GM20431 (cell line): ENCODE results near the gene UAP1.

ENCODE experiments used
- in situ Hi-C: fragments of 300-500 bp; cut with MseI, MboI; formaldehyde crosslinking; loops from one replicate; pipeline ENCODE4 v1.15.0; 2020; ENCODE audit warnings: low sequenced_read_pairs; ENCODE audit not compliant: unreplicated experiment

Gene UAP1

DNA sequence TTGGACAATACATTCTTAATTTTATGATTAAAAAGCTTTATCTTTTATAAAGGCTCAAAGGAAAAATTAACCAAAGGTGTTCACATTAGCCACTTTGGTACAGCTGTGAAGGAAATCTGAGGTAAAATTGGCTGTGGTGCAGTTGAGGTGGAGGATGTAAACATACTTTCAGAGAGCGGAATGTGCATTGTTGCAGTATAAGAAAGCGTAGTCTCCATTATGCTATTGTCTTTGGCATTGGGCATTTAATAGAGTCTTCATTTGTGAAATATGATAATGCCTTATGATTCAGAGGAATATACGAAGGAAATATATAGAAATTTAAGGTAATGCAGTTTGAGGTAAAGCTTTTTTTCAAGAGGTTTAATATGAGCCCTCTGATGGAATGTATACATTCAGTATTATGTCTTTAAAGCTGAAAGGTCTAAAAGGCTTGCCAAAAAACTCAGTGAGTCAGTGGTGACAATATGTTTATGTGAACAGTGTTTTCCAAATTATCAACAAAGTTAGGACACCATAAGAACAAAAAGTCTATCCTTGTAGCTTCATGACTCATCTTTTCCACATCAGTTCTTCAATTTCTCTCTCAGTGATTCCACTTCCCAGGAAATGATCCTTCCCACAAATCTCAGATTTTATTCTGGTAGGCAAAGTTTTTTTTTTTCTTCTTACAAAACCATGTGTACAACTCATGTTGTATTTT lies 43.9 kb downstream of the UAP1 start:
- in situ Hi-C loops: loop anchor here (25.0 kb wide), 1 partner anchor 707 kb away; the partner anchor contains the start of gene NUF2

DNA sequence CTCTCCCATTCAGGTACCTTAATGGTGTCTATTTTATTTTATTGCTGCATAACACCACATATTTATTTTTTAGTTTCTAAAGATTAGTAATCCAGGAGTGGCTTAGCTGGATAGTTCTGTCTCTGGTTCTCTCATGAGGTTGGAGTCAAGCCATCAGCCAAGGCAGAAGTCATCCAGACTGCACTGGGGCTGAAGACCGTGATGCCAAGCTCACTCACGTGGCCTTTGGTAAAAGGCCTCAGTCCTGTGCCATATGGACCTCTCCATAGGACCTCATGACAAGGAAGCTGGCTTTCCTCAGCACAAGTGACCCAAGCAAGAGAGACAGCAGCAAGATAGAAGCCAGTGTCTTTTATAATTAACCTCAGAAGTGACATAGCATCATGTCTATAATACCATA lies 47.8 kb downstream of the UAP1 start:
- in situ Hi-C loops: loop anchor here (25.0 kb wide), 1 partner anchor 703 kb away; the partner anchor contains the start of gene NUF2

DNA sequence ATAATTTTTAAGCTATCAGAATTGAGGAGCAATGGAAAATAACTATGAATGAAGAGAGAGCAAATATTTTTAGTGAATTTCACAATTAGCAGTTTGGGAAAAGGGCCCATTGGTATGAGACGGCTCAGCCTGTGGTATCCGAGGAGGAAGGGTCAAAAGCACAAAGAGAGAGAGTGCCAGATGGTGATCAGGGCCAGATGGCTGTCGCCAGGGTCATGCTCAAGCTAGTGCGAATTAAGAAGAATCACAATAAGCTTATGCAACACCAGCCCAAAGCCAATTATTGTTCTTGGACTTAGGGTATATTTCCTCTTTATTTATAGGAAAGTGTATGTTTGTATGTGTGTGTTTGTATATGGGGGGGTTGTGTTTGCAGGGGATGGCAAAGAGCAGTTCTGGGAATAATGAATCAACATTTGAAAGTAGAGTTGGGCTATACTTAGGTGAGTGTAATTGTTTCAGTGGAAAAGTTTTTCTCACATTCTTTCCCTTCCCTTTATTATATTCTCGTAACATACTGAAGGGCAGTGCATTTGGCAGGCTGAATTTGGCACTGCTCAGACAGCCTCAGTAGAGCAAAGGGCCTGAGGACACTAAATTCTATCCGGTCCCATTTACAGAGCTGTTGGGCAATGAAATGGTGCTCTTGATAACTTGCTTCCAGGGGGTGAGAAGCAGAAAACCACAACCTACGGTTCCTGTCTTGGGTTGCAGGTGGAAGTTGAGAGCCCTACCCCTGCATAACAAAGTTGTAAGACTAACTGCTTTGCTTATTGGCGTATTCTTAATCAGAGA lies 51.3 kb downstream of the UAP1 start:
- in situ Hi-C loops: loop anchor here (25.0 kb wide), 1 partner anchor 699 kb away; the partner anchor contains the start of gene NUF2

DNA sequence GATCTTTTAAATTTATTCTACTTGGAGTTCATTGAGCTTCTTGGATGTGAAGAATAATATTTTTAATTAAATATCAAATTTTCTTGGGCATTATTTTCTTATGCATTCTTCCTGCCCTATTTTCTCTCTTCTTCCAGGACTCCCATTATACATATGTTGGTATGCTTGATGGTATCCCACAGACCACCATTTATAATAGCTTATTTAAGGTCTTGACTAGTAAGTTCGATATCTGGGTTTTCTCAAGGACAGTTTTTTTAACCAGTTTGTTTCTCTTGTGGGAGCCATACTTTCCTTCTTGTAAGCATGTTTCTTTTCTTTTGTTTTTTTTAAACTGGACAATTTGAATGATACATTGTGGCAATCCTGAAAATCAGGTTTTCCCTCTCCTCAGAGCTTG lies 55.3 kb downstream of the UAP1 start:
- in situ Hi-C loops: loop anchor here (25.0 kb wide), 1 partner anchor 695 kb away; the partner anchor contains the start of gene NUF2

DNA sequence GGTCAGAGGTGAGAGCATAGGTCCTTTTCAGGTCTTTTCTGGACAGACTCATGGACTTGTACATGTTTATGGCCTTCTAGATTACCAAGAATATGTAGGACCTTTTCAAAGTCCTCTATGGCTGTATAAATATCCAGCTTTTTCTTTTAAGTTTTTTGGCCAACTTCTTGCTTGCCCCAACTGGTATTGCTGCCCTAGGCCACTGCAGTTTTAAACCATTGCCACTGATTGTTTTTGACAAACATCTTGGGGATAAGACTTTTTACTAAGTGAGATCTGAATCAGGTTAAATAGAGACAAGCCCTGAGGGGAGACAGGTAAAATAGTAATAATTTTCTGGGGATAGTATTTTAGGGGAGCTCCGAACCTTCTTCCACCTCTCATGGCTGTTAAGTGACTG lies 56.0 kb downstream of the UAP1 start:
- in situ Hi-C loops: loop anchor here (25.0 kb wide), 1 partner anchor 695 kb away; the partner anchor contains the start of gene NUF2

DNA sequence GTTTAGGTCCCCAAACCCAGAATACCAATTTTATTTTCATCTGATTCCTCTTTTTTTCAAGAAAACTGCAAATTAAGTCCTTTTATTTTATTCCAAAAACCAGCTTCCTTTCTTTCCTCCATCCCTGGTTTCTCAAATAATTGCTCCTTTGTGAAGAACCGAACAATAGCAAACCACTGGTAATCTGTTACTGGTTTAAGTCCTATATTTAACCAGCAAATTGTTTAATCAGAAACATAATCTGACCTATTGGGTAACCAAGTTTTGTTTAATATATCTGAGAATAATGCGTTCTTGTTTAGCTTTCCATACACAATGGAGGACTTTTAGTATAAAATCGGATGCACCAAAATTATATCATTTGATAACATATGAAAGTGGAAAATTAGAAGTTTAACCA lies 57.6 kb downstream of the UAP1 start:
- in situ Hi-C loops: loop anchor here (25.0 kb wide), 1 partner anchor 693 kb away; the partner anchor contains the start of gene NUF2

DNA sequence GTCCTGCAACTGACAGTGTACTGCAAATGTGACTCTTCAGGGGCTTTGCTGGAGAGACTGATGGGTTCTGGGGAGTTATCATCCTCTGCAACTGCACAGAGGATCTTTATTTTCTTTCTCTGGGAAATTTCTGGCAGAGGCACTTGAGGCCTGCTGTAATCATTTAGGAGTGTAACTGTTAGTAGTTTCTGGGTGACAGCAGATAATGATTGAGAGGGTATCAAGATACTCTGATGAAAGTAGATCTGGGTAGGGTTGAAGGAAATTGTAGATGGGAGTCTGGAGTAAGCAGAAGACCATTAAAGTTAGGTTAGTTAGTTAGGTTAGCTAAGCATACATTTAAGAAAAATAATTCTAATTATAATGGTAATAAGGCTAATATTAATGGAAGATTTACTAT lies 59.7 kb downstream of the UAP1 start:
- in situ Hi-C loops: loop anchor here (25.0 kb wide), 1 partner anchor 691 kb away; the partner anchor contains the start of gene NUF2

DNA sequence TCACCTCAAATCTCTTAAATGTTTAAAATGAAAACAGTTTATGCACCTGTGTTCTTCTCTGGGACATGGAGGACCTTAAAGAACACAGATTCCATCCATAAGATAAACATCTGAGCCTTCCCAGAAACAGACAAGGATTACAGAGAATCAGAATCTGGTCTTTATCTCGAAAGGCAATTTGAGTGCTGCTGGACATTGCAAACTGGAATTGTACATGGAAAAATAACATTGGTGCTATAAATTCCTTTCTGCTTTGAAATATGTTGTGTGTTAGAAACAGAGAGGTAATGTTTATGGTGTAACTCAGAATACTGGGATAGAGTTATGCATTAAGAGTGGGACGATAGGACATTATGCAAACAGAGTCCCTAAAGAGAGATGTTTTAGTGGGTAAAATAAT lies 64.2 kb downstream of the UAP1 start:
- in situ Hi-C loops: no loop called here

DNA sequence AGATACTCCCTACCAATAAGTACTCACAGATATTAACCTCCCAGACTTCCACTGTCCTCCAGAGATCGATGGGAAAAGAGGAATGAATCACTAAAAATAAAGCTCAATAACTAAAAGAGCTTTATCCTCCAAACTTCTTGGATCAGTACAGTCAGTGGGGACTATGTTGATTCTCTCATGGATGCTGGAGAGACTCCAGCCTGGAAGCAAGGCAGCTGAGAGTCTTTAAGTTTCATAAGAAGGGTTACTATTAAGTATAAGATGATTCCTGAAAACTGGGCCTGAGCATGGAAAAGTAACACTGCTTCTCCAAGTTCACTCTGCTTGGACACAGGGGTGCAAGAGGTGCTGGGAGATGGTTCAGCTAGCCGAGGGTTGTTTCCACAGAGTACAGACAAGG lies 64.6 kb downstream of the UAP1 start:
- in situ Hi-C loops: no loop called here

DNA sequence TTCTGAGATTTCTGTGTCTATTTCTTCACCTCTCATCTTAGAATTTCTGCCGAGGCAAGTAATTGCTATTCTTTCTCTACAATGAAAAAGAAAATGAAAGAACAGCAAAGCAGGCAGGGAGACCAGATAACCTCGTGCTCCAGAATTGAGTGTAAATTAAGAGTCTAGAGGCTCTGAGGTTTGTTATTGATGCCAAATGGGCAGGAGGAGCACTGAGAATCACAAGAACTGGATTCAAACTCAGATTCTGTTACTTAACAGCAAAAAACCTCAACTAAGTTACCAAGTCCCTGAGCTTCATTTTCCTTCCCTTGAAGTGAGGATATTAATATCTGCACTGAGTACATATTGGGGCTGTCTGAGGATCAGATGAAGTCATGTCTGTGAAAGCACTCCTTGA lies 65.2 kb downstream of the UAP1 start:
- in situ Hi-C loops: no loop called here

DNA sequence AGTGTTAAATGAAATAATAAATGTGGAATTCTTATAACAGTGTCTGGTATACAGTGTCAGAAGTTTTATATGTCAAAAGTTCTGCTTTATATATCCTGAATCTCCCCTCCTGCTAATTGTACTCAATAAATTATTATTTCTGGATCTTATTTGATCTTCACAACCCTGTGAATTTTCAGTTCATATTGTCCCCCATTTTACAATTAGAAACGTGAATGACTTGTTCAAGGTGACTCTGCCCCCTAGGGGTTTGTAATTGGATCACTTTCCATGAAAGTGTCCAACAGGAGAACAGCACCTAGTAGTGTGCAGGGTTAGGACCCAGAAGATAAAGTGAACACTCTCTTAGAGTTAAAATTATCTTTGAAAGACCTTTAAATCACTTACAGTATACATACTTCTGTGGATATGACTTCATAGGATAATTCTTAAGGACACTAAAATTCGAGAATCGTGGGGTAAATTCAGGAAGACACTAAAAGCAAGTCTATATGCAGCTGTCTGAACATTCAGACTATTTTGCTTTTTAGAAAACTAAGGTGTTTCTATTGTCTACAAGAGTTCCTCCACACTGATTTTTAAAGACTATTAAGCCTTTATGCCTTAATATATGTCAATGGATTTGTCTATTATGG lies 66.3 kb downstream of the UAP1 start:
- in situ Hi-C loops: no loop called here

DNA sequence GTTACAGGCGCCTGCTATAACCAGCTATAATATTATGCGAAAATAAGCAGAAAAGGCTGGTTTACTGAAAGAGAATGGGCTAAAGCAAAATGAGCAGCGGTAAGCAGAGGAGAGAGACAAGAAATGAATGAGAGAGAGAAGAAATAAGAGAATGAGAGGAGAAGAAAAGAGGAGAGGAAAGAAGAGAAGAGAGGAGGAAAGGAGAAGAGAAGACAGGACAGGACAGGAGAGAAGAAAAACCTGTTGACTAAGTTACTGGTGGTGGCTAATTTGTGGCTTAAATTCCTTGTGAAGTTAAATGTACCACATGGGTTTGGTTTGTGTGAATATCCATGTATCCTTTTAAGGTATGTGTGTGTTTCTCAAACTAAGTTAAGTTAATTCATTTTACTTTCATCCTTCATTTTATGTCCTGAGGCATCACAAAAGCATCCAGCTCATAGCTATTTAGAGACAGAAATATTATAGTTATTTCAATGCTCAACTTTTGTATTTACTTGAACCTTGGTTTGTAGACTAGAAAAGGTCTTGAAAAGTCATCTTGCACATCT lies 67.6 kb downstream of the UAP1 start:
- in situ Hi-C loops: no loop called here

DNA sequence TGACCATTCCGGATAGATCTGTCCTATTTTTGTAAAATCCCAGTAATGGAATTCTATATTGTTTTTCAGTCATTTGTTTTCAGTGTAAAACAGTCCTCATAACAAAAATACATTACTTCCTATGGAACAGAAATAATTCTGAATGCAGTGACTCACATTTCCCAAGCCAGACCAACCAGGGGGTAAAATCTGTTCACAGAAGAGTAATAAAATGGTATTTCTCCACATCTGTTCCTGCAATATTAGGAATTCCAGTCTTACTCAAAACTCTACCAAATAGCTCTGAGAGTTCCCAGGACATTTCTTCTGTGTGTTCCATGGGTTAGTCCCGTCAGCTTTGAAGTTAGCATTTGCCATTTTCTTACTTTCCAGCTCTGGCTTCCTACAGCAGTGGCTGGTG lies 68.1 kb downstream of the UAP1 start:
- in situ Hi-C loops: no loop called here

DNA sequence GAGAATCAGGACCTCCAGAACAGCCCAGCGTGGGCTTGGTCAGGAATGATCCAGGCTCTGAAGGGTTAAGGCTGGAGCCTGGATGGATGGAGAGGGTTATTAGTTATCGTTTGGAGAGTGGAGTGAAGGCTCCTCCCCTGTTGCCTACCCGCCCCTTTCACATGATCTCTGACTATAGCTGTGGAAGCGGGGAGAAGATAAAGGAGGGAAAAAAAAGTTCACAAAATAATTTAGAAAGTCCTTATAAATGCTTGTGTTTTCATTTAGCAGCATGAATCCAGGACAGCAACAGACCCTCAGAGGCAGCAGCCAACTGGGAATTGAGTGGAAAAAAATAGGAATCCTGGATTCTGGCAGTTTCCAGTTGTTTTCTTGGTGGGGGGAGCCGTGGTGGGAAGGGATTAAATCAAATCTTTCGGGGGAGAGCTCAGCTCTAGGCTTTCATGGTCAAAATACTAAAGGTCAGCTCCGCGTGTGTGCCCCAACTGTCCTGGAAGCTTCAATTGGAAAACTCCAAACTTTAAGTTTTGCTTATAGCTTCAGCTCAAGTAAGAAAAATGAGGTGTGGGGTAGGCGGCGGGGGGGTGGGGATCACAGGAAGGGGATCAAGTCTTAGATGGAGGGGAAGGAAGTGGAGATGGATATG lies 70.1 kb downstream of the UAP1 start:
- in situ Hi-C loops: no loop called here

DNA sequence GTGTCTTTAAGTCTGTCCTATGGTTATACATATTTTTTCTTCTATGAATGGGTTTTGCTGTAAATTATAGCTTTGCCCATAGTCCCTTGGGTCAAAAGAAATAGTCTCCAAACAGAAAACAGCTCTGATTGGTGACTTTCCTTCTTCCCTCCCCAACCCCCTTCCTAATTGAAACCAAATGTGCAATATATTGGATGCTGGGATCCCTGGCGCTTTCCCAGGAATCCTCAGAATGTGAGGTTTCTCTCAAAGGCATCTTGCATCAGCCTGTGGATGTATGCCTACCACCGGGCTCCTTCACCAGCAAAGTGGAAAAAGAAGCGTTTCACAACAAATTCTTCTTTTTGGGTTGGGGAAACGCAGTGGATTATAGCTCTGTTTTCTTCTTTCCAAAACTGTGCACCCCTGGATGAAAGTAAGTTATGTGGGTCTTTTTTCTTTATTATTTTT lies 70.7 kb downstream of the UAP1 start, which contains the start of gene DDR2:
Gene DDR2, plus strand, starts transcription at position 248 of the 450 bp plus-strand sequence. CDS start 86,600 bp downstream, outside the sequence.
- in situ Hi-C loops: no loop called here

DNA sequence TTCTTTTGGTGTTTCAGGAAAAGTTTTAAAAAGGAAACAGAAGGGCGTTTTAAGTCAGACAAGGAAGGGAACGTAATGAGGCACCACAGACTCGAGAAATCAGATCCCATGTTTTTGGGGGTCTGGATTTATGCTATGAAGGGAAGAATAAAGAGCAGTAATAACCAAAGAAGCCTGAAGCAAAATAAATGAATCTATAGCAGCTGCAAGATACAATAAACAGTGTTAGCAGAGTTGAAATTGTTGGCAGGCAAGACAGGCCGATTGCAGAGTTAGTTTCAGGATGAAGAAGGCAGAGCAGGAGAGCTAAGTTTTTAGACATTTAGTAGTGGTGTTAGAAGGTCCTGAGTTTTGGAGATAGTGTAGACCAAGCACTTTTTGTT lies 71.2 kb downstream of the UAP1 start:
- in situ Hi-C loops: no loop called here

DNA sequence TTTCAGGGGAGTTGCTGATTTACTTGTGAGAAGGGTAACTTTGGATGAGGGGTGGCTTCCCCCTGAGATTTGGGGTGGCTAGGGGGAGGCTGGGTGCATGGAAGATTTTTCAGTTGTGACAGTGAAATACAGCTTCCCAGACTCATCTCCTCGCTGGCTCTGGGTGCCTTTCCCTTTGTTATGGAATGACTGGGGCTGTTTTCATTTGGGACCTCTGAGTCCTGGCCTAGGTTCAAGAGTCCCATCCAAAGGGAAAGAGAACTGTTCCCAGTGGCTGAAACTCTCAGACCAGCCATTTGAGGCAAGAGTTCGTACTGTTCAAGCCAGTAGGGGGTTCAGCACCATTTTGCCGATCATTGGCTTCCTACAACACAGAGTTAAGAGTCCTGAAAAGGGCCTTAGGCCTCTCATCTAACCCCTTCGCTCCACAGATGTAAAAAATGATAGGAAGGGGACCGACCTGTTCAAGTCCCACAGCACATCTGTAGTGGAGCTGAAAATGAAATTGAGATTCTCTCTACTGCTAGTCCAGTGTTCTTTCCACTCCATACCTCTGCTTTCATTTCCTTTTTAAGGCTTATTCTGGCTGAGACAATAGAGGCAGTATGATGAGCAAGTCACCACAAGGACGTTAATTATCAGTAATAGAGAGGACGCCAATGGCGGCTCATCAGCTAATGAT lies 71.7 kb downstream of the UAP1 start:
- in situ Hi-C loops: no loop called here

DNA sequence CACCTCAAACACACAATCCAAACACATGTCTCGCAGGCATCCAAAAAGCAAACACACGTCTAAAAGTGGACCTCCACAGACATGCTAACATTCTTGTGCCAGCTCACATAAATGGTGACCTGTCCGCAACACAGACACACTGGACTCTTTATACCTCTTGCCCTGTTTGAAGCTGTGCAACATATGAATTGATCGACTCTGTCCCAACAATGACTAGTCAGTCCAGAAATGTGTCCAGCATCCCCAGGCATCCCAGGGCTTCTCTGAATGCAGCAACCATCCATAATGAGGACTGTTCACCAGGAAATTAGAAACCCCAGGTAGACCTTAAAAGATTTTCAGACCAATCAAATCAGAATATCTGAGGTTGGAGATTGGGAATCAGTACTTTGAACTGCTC lies 73.9 kb downstream of the UAP1 start:
- in situ Hi-C loops: no loop called here

DNA sequence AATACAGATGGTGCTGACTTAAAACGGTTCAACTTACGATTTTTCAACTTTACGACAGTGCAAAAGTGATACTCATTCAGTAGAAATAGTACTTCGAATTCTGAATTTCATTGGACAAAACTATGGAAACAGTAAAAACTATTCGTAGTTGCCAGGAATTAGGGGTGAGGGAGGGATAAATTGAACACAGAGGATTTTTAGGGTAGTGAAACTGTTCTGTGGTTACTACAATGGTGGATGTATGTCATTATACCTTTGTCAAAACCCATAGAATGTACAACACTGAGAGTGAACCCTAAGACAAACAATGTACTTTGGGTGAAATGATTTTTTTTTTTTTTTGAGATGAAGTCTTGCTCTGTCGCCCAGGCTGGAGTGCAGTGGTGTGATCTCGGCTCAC lies 78.2 kb downstream of the UAP1 start:
- in situ Hi-C loops: no loop called here
